ENCODE results near the gene KHDRBS2.

DNA sequence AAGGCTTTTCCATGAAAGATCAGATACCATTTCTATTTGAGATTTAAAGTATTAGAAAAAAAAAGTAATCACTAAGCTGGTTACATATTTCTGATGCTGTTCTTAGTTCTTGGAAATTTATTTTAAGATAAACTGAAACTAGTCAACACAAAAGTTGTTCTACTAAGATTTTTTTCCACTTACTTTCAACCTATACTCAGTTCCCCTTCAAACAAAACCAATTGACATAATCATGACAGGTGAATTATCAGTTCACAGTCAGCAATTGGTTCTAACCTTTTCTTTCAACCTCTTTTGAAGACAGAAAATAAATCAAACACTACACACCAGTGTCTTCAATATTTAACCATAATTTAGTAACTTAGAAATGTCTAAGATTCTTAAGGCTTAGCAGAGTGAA lies 228.7 kb downstream of the KHDRBS2 start:
- TF ChIP-seq GATA2 (IDR thresholded peaks at IDR 0.05; ENCODE audit: low read depth, low read length) (no peak), GATA3 (IDR thresholded peaks at IDR 0.05; ENCODE audit: low read depth, low read length) (no peak)
